HG02571 (cell line): ENCODE data around the gene ADH1A.
"Not testable (repeated sequence)": the region's sequence is repeated elsewhere in the genome, so short reads cannot be mapped to it uniquely, and the experiment has no call there.

Experiments
- ATAC-seq: cut with Tn5 transposase; IDR thresholded peaks from one replicate; pipeline ENCODE4 v1.9.1; 2021; ENCODE audit warnings: mild to moderate bottlenecking, moderate library complexity; ENCODE audit not compliant: unreplicated experiment

The ADH1A gene

DNA sequence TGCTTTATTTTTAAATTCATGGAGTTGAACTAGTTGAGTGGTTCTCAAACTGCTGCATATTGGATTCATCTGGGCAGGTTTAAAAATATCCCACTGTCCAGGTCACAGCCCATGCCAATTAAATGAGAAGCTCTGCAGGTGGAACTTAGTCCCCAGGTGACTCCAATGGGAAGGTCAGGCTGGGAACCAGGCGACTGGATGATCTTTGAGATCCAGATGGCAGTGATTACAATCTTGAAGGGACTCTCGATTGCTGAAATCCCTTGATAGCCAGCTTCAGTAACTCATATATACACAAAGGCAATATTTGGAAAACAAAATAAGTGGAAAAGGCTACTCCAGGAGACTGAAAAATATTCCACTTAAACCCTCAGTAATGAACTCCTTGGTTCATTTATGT, 8.1 kb downstream of the ADH1A start:
- no peak for ATAC-seq

DNA sequence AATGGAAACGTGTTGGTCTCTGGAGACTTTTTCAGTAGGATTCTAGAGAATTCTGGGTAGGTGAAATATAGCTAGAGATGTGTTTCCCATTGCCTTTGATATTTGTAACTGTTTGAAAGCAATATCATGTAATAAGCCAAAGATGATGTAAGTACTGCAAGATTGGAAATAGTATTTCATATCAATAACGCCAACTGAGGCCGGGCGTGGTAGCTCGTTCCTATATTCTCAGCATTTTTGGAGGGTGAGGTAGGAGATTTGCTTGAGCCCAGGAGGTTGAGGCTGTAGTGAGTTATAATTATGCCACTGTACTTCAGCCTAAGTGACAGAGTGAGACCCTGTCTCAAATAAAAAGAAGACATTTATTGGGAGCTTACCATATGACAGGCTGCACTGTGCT, 9.5 kb downstream of the ADH1A start:
- no peak for ATAC-seq

DNA sequence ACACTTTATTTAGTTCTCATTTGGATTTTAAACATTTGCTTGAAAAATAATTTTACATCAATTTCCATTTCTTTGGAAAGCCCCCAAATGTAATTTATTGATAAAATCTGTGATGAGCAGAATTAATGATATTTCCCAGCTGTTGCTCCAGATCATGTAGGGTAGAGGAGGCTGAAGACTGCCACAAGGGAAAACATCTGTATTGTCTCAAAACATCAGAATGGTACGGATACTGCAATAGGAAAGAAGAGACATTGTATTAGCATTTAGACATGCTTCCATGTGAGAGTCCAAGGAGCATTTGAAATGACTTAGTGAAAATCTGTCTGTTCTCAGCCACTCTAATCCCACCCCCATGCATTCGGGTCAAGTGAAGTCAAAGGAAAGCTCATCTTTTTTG, 14.4 kb downstream of the ADH1A start:
- no peak for ATAC-seq

DNA sequence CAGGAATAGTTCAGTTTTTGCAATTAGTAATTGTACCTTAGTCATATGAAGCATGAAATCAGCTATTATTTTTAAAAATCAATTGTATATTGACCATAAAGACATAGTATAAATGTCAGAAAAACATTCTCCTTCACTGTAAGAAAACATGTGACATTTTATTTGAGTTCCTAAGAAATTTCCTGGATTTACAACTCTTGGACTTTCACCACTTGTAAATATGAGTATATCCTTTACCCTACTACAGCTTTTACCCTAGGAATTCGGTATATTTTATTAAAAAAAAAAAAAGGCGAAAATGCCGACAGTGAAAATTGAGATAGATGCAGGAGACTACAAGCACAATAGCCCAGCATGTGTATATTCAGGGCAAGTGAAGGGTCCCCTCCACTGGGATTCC, 14.9 kb downstream of the ADH1A start:
- ATAC-seq: no peak

DNA sequence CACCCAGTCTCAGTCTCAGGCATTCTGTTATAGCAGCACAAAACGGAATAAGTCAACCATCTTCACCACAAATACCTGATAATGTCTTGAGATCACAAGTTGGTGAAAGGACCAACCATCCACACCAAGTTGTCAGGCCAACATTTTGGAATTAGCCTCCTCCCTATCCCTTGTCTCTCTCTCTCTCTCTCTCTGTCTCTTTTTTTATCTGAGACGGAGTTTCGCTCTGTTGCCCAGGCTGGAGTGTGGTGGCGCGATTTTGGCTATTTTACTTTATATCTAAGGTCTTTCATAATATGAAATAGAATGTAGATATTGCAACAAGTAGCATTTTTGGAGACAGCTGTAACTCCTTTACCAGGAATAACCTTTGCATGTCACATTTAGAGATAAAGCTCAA, 15.7 kb downstream of the ADH1A start:
- ATAC-seq: no peak

DNA sequence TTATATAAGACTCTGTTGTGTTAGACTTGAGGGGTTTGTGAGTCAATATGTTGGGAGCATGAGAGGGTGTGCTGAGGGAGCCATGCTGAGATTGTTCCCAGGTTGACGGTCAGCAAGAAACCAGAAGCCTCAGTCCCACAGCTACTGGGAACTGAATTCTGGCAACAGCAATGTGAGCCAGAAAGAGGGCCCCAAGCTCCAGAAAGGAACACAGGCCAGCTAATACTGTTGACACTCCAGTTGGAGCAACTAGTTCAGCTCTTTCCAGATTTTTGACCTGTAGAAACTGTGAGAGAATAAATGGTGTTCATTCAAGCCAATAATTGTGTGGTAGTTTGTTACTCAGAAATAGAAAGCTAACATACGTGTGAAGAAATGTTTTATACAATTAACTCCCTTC, 17.1 kb downstream of the ADH1A start:
- no peak for ATAC-seq

DNA sequence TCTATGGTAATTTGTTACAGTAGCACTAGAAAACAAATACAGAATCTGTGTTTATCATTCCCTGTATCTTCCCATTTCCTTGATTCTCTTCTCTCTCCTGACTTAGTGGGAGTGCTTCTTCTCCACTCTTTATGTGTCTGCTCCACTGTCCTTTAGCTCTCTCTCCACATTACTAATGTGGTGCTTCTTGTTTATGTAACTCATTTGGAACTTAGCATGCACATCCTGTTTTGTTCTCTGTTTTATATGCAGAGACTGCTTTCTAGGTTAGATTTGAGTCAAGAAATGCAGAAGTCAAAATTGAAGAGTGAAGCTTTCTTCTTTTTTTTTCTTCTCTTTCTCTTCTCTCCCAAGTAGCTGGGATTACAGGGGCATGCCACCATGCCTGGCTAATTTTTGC, 25.9 kb downstream of the ADH1A start:
- no peak for ATAC-seq

DNA sequence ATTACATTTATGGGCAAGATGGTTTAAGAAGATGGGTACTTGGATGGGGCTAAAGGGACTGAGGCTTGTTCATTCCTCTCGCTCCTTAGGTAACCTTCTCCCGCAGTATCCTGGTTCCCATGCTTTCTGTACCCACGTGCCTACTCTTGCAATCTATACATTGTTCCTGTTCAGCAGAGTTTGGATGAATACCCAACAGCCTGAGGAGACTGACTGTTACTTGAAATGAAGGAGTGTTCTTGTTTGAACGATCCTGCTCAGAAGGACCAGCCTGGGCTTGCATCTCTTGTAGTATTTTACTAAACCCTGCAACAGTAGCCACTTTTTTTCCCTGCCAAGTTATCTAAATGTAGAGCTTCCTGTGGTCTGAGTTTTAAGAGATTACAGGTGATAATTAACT, 38.0 kb downstream of the ADH1A start:
- no peak for ATAC-seq

DNA sequence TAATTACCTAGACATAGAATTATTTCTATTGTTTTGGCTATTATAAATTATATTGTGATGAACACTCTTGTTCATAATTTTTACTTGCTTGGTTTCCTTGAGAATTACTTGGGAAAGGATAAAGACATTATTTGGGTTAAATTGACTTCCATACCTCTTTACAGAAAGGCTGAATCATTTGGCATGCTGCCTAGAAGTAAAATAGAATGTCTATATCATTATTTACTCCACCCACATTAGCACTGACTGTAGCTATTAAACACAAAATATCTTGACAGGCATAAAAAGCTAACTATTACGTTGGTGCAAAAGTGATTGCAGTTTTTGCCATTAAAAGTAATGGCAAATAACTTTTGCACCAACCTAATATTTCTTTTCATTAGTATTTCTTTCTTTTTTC, 42.1 kb downstream of the ADH1A start:
- no peak for ATAC-seq

DNA sequence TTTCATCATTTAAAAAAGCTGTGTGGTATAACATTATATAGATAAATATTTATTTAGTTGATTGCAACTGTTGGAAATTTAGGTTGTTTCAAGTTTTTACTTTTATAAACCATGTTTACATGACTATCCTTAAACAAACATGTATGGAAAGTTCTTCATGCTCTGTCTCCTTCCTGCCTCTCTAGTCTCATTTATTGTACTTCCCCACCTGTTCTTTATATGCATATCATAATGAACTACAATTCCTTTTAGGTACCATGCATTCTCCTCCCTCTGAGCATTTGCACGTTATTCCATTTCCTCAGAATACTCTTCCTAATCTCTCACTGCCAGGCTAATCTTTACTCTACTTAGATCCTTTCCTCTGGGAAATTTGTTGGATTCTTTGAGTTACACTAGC, 54.8 kb downstream of the ADH1A start:
- no peak for ATAC-seq

DNA sequence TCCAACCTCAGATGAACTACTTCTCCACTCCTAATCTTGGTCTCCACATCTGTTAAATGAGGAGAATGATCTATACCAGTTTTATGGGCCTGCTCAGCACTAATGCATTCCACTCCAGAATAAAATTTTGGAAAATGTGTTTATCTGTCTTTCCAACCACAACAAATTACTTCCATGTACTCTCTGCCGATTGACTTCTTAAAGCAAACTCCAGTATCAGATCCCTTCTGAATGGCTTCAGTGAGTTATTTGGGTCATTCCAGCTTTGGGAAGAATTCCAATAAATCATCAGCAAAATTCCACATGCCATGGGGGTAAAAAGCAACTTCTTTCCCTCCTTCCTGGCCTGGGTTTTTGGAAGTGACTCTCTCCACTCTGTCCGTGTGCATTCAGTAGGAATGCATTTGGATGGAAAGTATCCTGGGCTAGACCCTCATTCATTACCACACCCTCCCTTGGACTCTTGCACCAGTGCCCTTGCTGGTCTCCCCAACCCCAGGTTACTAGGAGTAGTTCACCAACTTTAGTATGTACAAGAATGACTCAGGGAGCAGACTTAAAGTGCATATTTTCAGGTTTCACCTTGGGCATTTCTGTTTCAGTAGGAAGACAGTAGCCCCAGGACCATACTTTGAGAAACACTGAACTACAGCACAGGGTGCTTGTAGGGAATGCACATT, 56.3 kb downstream of the ADH1A start:
- no peak for ATAC-seq

DNA sequence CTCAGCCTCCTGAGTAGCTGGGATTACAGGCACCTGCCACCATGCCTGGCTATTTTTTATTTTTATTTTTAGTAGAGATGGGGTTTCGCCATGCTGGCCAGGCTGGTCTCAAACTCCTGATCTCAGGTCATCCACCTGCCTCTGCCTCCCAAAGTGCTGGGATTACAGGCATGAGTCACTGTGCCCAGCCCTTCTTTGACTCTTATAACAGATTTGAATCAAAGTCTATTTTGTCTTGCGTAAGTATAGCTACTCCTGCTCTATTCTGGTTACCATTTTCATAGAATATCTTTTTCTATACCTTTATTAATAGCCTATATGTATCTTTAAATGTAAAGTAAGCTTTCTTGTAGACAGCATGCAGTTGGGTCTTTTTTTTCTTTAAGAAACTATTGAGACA, 57.4 kb downstream of the ADH1A start:
- ATAC-seq: not testable (repeated sequence)

DNA sequence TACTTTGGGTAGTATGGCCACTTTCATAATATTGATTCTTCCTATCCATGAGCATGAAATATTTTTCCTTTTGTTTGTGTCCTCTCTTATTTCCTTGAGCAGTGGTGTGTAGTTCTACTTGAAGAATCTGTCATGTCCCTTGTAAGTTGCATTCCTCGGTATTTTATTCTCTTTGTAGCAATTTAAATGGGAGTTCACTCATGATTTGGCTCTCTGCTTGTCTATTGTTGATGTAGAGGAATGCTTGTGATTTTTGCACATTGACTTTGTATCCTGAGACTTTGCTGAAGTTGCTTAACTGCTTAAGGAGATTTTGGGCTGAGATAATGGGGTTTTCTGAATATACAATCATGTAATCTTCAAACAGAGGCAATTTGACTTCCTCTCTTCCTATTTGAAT, 62.1 kb downstream of the ADH1A start:
- ATAC-seq: not testable (repeated sequence)

DNA sequence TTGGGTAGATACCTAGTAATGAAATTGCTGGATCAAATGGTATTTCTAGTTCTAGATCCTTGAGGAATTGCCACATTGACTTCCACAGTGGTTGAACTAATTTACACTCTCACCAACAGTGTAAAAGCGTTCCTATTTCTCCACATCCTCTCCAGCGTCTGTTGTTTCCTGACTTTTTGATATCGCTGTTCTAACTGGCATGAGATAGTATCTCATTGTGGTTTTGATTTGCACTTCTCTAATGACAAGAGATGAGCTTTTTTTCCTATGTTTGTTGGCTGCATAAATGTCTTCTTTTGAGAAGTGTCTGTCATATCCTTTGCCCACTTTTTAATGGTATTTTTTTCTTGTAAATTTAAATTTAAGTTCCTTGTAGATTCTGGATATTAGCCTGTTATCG, 63.1 kb downstream of the ADH1A start:
- not testable (repeated sequence) for ATAC-seq
